HG02981 (cell line): ENCODE results near the gene ZNF479.
"Not testable (repeated sequence)": the region's sequence is repeated elsewhere in the genome, so short reads cannot be mapped to it uniquely, and the experiment has no call there.

Experiments
- ATAC-seq: cut with Tn5 transposase; IDR thresholded peaks from one replicate; pipeline ENCODE4 v1.9.1; 2021; ENCODE audit warnings: mild to moderate bottlenecking, moderate library complexity; ENCODE audit not compliant: unreplicated experiment

The ZNF479 gene

DNA sequence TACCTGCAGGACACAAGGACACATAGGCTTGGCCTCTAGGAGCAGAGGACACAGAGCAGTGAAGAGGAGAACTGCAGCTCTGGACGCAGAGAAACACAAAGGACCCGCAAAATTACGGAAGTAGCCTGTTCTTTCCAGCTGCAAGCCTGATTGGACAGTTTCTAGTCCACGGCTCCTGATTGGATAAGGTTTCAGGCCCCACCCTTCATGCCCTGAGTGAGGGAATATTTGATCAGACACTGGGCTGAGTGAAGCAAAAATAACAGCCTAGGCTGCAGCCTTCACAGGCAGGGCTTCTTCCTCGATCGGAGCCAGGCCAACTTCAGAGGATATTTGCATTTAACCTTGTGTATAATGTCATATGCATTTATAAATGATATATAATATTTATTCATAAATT is at the start of gene ZNF479:
TSS of gene ZNF479 (minus strand) at position 101 of the 400 bp plus-strand sequence. CDS start 112 bp downstream, outside the sequence.
- not testable (repeated sequence) for ATAC-seq

DNA sequence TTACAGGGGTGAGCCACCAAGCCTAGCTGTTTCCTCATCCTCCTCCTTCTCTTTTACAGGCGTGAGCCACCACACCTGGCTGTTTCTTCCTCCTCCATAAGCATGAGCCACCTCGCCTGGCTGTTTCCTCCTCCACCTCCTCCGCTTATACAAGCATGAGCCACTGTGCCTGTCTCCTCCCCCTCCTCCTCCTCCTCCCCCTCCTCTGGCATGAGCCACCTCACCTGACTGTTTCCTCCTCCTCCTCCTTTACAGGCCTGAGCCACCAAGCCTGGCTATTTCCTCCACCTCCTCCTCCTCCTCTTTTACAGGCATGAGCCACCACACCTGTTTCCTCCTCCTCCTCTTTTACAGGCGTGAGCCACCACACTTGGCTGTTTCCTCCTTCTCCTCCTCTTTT is 49.8 kb upstream of the ZNF479 start:
- no peak for ATAC-seq

DNA sequence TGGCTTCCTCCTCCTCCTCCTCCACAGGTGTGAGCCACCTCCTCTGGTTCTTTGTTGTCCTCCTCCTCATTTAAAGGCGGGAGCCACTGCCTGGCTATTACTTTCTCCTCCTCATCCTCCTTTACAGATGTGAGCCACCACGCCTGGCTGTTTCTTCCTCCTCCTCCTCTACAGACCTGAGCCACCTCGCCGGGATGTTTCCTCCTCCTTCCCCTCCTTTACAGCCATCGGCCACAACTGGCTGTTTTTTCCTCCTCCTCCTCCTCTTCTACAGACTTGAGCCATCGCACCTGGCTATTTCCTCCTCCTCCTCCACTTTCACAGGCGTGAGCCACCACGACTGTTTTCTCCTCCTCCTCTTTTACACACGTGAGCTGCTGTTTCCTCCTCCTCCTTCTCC is 49.0 kb upstream of the ZNF479 start:
- ATAC-seq = no peak

DNA sequence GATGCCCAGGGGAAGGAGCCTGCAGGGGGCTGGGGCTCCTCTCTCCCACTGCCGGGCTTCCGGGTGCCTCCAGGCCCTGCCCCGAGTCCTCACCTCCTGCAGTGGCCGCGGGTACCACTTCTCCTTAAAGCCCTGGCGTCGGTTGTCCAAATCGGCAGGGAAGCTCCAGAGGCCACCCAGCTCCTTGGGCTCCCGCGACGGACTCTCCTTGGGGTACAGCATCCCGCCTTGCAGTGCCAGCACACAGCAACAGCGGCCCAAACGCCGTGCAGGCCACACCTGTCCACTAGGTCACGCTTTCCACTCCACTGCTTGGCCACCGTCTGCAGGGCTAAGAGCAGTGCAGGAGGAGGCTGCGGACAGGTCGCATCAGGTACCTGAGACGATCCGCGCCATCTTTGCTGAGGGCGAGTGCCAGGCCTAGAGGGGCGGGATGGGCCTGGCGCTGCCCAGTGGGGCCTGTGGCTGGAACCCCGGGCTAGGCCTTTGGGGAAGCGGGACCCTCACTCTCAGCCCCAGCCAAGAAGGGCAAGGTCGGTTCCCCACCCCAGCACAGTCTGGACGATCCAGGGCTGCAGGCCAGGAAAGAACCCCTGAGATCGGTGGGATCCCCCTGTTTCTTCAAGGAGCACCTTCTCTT is 47.7 kb upstream of the ZNF479 start:
- no peak for ATAC-seq

DNA sequence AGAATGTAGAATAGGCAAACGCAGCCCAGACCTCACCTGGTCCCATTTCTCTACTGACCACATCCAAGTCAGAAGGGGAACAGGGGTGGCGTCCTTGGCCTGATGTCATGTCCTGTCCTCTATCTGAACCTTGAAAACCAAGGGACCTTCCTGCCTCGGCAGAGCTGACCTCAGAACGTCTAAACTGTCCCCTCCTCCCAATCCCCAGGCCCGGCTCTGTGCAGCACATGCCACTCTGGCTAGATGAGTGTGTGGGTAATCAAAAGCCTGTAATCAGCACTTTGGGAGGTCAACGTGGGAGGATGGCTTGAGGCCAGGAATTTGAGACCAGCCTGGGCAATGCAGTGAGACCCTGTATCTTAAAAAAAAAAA is 46.5 kb upstream of the ZNF479 start:
- no peak for ATAC-seq

DNA sequence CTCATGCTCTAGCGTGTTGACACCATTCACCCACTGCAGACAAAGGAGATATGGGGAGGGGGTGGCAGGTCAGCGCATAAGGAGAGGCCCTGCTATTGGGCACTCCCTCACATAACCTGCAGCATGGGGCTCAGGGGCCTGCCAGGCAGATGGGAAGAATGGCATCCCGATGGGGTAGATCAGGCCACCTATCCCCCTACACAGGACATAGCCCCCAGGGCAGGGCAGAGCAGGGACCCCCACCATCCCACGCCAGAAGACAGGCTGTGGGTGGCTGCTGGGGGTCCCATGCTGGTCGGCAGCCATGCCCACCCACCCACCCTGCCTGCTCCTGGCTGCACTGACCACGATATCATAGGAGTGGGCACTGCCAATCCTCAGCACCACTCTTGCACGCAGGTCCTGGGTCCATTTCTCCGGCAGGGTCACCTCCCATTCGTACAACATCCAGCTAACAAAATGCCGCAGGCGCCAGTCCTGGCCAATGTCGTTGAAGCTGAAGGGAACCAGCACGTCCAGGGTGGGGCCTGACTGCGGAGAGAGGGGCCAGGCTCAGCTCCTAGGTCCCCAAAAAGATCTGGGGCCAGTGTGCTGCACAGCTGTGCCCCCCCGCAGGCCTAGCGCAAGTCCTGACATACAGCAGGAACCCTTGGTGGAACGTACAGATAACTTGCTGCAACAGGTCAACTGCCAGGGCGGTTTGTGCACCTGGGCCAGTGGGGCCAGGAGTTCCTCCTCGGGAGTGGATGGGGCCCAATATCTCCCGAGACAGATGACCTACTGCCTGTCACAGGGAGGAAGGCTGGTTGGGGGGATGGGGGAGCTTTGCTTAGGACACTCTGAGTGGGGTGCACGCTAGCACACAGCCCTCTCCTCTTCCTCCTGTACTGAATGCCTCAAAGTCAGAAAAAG is 45.9 kb upstream of the ZNF479 start:
- ATAC-seq = no peak

DNA sequence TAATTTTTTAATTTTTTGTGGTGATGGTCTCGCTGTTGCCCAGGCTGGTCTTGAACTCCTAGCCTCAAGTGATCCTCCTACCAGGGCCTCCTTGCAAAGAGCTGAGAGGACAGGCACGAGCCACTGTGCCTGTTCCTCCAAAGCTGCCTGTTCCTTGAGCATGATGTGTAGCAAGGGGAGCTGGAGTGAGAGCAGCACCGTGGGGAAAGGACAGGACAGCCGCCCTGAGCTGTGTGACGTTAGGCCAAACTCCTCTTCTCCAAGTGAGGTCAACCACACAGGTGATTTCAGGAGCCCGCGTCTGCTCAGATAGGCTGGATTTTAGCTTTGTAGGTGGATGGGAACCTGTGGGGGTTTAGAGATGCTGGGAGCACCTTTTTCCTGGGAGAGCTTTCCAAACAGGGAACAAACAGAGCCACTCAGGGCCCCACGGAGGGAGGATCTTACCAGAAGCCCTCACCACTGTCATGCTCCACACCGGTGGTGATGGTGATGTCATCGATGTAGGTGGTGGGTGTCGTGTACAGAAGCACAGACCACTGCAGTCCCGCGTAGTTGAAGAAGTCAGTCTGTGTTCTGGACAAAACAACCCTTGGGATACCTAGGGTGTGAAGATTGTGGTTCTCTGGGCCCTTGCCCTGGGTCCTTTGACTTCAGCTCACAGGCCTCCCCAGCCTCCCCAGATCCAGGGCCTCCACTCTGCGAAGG is 44.8 kb upstream of the ZNF479 start:
- ATAC-seq = no peak

DNA sequence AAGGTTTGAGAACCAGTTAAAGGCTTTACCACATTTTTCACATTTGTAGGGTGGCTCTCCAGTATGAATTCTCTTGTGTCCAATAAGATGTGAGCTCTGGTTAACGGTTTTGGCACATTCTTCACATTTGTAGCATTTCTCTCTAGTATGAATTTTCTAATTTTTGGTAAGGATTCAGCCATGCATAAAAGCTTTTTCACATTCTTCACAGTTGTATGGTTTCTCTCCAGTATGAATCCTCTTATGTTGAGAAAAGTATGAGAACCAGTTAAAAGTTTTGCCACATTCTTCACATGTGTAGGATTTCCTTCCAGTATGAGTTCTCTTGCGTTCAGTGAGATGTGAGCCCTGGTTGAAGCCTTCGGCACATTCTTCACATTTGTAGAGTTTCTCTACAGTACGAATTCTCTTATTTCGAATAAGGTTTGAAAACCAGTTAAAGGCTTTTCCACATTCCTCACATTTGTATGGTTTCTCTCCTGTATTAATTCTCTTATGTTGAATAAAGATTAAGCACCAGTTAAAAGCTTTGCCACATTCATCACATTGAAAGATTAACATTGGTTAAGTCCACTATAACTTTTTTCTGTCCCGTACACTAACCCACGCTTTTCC is 33.2 kb upstream of the ZNF479 start:
- no peak for ATAC-seq

DNA sequence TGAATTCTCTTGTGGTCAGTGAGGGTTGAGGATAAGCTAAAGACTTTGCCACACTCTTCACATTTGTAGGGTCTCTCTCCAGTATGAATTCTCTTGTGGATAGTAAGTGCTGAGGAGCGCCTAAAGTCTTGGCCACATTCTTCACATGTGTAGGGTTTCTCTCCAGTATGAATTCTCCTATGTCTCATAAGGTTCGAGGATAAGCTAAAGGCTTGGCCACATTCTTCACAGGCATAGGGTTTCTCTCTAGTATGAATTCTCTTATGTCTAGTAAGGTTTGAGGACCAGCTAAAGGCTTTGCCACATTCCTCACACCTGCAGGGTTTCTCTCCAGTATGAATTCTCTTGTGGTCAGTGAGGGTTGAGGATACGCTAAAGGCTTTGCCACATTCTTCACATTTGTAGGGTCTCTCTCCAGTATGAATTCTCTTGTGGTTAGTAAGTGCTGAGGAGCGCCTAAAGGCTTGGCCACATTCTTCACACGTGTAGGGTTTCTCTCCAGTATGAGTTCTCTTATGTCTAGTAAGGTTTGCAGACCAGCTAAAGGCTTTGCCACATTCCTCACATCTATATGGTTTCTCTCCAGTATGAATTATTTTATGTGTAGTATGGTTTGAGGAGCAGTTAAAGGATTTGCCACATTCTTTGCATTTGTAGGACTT is 12.0 kb downstream of the ZNF479 start:
- ATAC-seq = not testable (repeated sequence)
